ENCODE data around the gene IFI6.

- TF ChIP-seq CTCF (conservative IDR thresholded peaks at IDR 0.05 in 1 of 2, IDR thresholded peaks at IDR 0.05 in 1 of 2; ENCODE audit: low read depth in 1 of 2, low read length in 2 of 2) (no peak), EZH2 (IDR thresholded peaks at IDR 0.05; ENCODE audit: low read length, missing control alignments) (no peak)
These were observed 48.4 kb downstream of the IFI6 start for GRCh38 chr1:27623327-27624212.

Measured in fibroblast of lung (primary cell).